GM18508 (cell line): ENCODE measurements around the gene RXFP1.
A peak's percentile ranks its signal among the peaks of the same experiment; 100 is the strongest.

Source experiments
- ATAC-seq: cut with Tn5 transposase; IDR thresholded peaks from one replicate; pipeline ENCODE4 v1.9.1; 2021; ENCODE audit warnings: moderate number of reproducible peaks; ENCODE audit not compliant: insufficient read depth, unreplicated experiment

The RXFP1 gene

GRCh38 chr4:158666892-158667291, 145.2 kb downstream of the RXFP1 start:
- ATAC-seq: no peak

- ATAC-seq: no peak
Observed at GRCh38 chr4:158667651-158668198, 146.0 kb downstream of the RXFP1 start.

GRCh38 chr4:158669310-158669709, 147.6 kb downstream of the RXFP1 start:
- ATAC-seq: no peak

GRCh38 chr4:158670975-158671664, 149.4 kb downstream of the RXFP1 start:
- ATAC-seq: peak; percentile 19

GRCh38 chr4:158671665-158671914, 149.9 kb downstream of the RXFP1 start, which contains the start of gene C4orf46:
Gene C4orf46, minus strand, starts transcription at chr4:158671887. Its CDS starts 86 bp downstream, at chr4:158671801.
- ATAC-seq: no peak

- ATAC-seq: peak; percentile 84
Observed at GRCh38 chr4:158671915-158672806, 150.5 kb downstream of the RXFP1 start, which contains the start of gene ETFDH. Gene ETFDH, plus strand, starts transcription at chr4:158672296. Its CDS starts 161 bp downstream, at chr4:158672457.

GRCh38 chr4:158673633-158674032, 152.0 kb downstream of the RXFP1 start:
- no peak for ATAC-seq

- no peak for ATAC-seq
Observed at GRCh38 chr4:158676076-158676475, 154.4 kb downstream of the RXFP1 start.

GRCh38 chr4:158678767-158679166, 157.1 kb downstream of the RXFP1 start:
- no peak for ATAC-seq

- no peak for ATAC-seq
Observed at GRCh38 chr4:158681629-158682028, 159.9 kb downstream of the RXFP1 start.

GRCh38 chr4:158682066-158682465, 160.4 kb downstream of the RXFP1 start:
- no peak for ATAC-seq

- no peak for ATAC-seq
Observed at GRCh38 chr4:158688813-158689212, 167.1 kb downstream of the RXFP1 start.
